ENCODE results near the gene ADAMTSL5. TPM values are rescaled to one million over a fixed set of nuclear protein-coding genes. Genes with fewer than 3 reads are reported as not detected.

ADAMTSL5 gene
- total RNA-seq, result 1 to 10 TPM; 4.2 to 5.4 TPM

- peak; percentile 63 for DNase-seq
- no peaks in the 10 kb centered on the region for H3K36me3 Mint-ChIP-seq (ENCODE audit: low read depth)
- CTCF ChIA-PET, result interaction anchor here (0.6 kb wide), 1 partner anchor 49 kb away, joined by 3 read pairs; no protein-coding TSS in a partner anchor
- POLR2A ChIA-PET, result no interaction called here
- peak within 1 kb of the TSS; percentile 65 for H3K4me3 Mint-ChIP-seq
- peaks cover 12% of the 10 kb centered on the region for H3K4me1 Mint-ChIP-seq
- peaks cover 23% of the 10 kb centered on the region for H3K27me3 Mint-ChIP-seq
- H3K27ac Mint-ChIP-seq, result peak within 1 kb of the TSS; percentile 5
- H3K9me3 Mint-ChIP-seq, result no peaks in the 10 kb centered on the region
Measured at GRCh38 chr19:1512671-1513498, at the start of gene ADAMTSL5. TSS of gene ADAMTSL5 (minus strand) at chr19:1513019. CDS start at chr19:1510943, 2,076 bp downstream.

- Mint-ChIP-seq H3K9me3 (no peaks in the 10 kb centered on the region), H3K4me3 (no peak overlapping the region), H3K27ac (no peak overlapping the region), H3K4me1 (peaks cover 5% of the 10 kb centered on the region), H3K36me3 (ENCODE audit: low read depth) (no peaks in the 10 kb centered on the region), H3K27me3 (peaks cover 1% of the 10 kb centered on the region)
- ChIA-PET POLR2A (no interaction called here), CTCF (interaction anchor here (1.0 kb wide), 1 partner anchor 265 kb away, joined by 5 read pairs; no protein-coding TSS in a partner anchor)
- DNase-seq, result no peak
Measured at GRCh38 chr19:1561236-1561842, 48.5 kb upstream of the ADAMTSL5 start.

GRCh38 chr19:1560286-1560882 lies 47.6 kb upstream of the ADAMTSL5 start:
- no peak overlapping the region for H3K27ac Mint-ChIP-seq
- no peak for DNase-seq
- no peaks in the 10 kb centered on the region for H3K9me3 Mint-ChIP-seq
- no peak overlapping the region for H3K4me3 Mint-ChIP-seq
- ChIA-PET POLR2A (no interaction called here), CTCF (interaction anchor here (1.0 kb wide), 1 partner anchor 266 kb away, joined by 5 read pairs; no protein-coding TSS in a partner anchor)
- H3K36me3 Mint-ChIP-seq (ENCODE audit: low read depth), result no peaks in the 10 kb centered on the region
- H3K4me1 Mint-ChIP-seq, result peaks cover 3% of the 10 kb centered on the region
- H3K27me3 Mint-ChIP-seq, result peaks cover 1% of the 10 kb centered on the region

- Mint-ChIP-seq H3K9me3 (no peaks in the 10 kb centered on the region), H3K27me3 (no peaks in the 10 kb centered on the region), H3K4me3 (no peak overlapping the region), H3K36me3 (ENCODE audit: low read depth) (no peaks in the 10 kb centered on the region), H3K27ac (no peak overlapping the region), H3K4me1 (peaks cover 3% of the 10 kb centered on the region)
- ChIA-PET CTCF (interaction anchor here (2.3 kb wide), 1 partner anchor 12 kb away, joined by 5 read pairs; no protein-coding TSS in a partner anchor), POLR2A (no interaction called here)
- no peak for DNase-seq
Measured at GRCh38 chr19:1558552-1558951, 45.7 kb upstream of the ADAMTSL5 start.

- H3K36me3 Mint-ChIP-seq (ENCODE audit: low read depth), result no peaks in the 10 kb centered on the region
- no peaks in the 10 kb centered on the region for H3K9me3 Mint-ChIP-seq
- no peak overlapping the region for H3K27ac Mint-ChIP-seq
- H3K4me3 Mint-ChIP-seq, result no peak overlapping the region
- DNase-seq, result no peak
- peaks cover 3% of the 10 kb centered on the region for H3K4me1 Mint-ChIP-seq
- no peaks in the 10 kb centered on the region for H3K27me3 Mint-ChIP-seq
- POLR2A ChIA-PET, result no interaction called here
- CTCF ChIA-PET, result no interaction called here
Measured at GRCh38 chr19:1556390-1557070, 43.7 kb upstream of the ADAMTSL5 start.

- H3K36me3 Mint-ChIP-seq (ENCODE audit: low read depth), result no peaks in the 10 kb centered on the region
- H3K27ac Mint-ChIP-seq, result no peak overlapping the region
- CTCF ChIA-PET, result no interaction called here
- H3K27me3 Mint-ChIP-seq, result no peaks in the 10 kb centered on the region
- no peaks in the 10 kb centered on the region for H3K9me3 Mint-ChIP-seq
- H3K4me3 Mint-ChIP-seq, result no peak overlapping the region
- no peak for DNase-seq
- peaks cover 3% of the 10 kb centered on the region for H3K4me1 Mint-ChIP-seq
- POLR2A ChIA-PET, result no interaction called here
Measured at GRCh38 chr19:1555487-1556389, 42.9 kb upstream of the ADAMTSL5 start.

GRCh38 chr19:1554968-1555367 lies 42.1 kb upstream of the ADAMTSL5 start:
- Mint-ChIP-seq H3K9me3 (no peaks in the 10 kb centered on the region), H3K4me3 (no peak overlapping the region), H3K4me1 (no peaks in the 10 kb centered on the region), H3K27me3 (no peaks in the 10 kb centered on the region), H3K27ac (no peak overlapping the region), H3K36me3 (ENCODE audit: low read depth) (no peaks in the 10 kb centered on the region)
- DNase-seq, result no peak
- CTCF ChIA-PET, result no interaction called here
- POLR2A ChIA-PET, result no interaction called here

DNA sequence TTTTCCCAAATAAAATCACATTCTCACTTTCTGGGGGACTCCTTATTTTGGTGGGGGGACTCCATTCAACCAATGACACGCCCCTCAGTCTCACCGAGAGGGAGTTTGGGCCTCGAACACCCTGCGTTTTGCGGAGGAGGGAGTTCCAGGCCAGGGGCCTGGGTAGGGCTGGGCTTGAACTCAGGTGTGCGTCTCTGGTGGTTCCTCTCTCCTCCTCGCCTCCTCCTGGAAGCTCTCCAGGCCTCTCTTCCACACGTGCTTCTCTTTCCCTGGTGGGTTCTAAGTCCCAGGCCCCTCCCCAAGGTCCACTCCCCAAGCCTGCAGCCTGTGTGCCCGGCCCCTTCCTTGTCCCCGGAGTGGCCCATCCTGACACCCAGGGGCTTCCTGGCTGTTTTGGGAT lies 40.6 kb upstream of the ADAMTSL5 start:
- POLR2A ChIA-PET, result no interaction called here

GRCh38 chr19:1551068-1552040 lies 38.5 kb upstream of the ADAMTSL5 start:
- H3K9me3 Mint-ChIP-seq, result no peaks in the 10 kb centered on the region
- H3K36me3 Mint-ChIP-seq (ENCODE audit: low read depth), result no peaks in the 10 kb centered on the region
- DNase-seq, result no peak
- H3K4me3 Mint-ChIP-seq, result no peak overlapping the region
- no peaks in the 10 kb centered on the region for H3K27me3 Mint-ChIP-seq
- H3K27ac Mint-ChIP-seq, result no peak overlapping the region
- POLR2A ChIA-PET, result no interaction called here
- H3K4me1 Mint-ChIP-seq, result peaks cover under 1% of the 10 kb centered on the region
- CTCF ChIA-PET, result interaction anchor here (0.6 kb wide), 2 partner anchors 13 to 357 kb away, joined by 3 read pairs; no protein-coding TSS in a partner anchor

More for the DNA sequence above, 40.6 kb upstream of the ADAMTSL5 start:
- Mint-ChIP-seq H3K4me1 (no peaks in the 10 kb centered on the region), H3K27me3 (no peaks in the 10 kb centered on the region), H3K9me3 (no peaks in the 10 kb centered on the region), H3K36me3 (ENCODE audit: low read depth) (no peaks in the 10 kb centered on the region), H3K27ac (no peak overlapping the region), H3K4me3 (no peak overlapping the region)
- CTCF ChIA-PET, result no interaction called here
- no peak for DNase-seq

GRCh38 chr19:1549332-1549945 lies 36.6 kb upstream of the ADAMTSL5 start:
- no peaks in the 10 kb centered on the region for H3K9me3 Mint-ChIP-seq
- H3K4me3 Mint-ChIP-seq, result no peak overlapping the region
- ChIA-PET POLR2A (no interaction called here), CTCF (interaction anchor here (1.6 kb wide), 1 partner anchor 12 kb away, joined by 4 read pairs; no protein-coding TSS in a partner anchor)
- H3K4me1 Mint-ChIP-seq, result peaks cover 4% of the 10 kb centered on the region
- H3K36me3 Mint-ChIP-seq (ENCODE audit: low read depth), result no peaks in the 10 kb centered on the region
- peaks cover 6% of the 10 kb centered on the region for H3K27me3 Mint-ChIP-seq
- no peak for DNase-seq
- no peak overlapping the region for H3K27ac Mint-ChIP-seq

DNA sequence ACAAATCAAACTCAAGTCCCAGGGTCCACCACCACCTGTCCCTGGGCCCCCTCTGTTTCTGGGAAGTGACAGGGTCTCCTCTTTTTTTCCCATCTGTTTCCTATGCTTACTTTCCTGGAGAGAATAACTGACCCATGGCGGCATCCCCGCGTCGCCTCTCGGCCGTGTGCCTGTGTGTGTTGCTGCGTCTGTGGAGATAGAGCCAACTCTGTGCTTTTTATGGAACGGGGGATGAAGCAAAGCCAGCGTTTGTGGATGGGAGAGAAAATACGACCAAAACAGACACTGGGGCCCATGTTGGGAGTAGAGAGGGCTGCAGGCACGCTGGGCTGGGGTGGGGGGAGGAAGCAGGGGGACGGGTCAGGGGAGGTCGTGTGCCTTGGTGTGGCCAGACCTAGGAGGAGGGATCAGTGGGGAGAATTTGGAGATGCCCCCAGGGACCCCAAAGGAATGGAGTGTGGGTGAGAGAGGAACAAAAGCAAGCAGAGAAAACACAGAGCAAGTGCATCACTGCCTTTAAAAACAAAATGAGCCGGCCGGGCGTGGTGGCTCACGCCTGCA lies 27.6 kb upstream of the ADAMTSL5 start:
- ChIA-PET CTCF (no interaction called here), POLR2A (no interaction called here)
- H3K4me3 Mint-ChIP-seq, result no peak overlapping the region
- no peaks in the 10 kb centered on the region for H3K36me3 Mint-ChIP-seq (ENCODE audit: low read depth)
- no peaks in the 10 kb centered on the region for H3K4me1 Mint-ChIP-seq
- no peak overlapping the region for H3K27ac Mint-ChIP-seq
- no peak for DNase-seq
- no peaks in the 10 kb centered on the region for H3K9me3 Mint-ChIP-seq
- peaks cover 13% of the 10 kb centered on the region for H3K27me3 Mint-ChIP-seq

Measured in activated CD4-positive, alpha-beta T cell treated with anti-CD3 and anti-CD28 coated beads, Interleukin-2, amount 10 ng/mL, durations not matched to agents 7 days and 5 days (primary cell).